GM12891 (cell line): ENCODE measurements around the gene EPB41L3.

Experiments
- DNase-seq: peaks from one replicate; pipeline ENCODE4 v3.0.0; 2011; ENCODE audit warnings: low spot score; ENCODE audit not compliant: insufficient read length
- FAIRE-seq: peaks from 2 replicates; lab custom pipeline; 2011; peaks lifted over from hg19 to GRCh38; lab: Jason Lieb, UNC
- PAX5 ChIP-seq: IDR thresholded peaks from 2 replicates; pipeline ENCODE4 v1.6.1; 2011; ENCODE audit warnings: low read length, moderate library complexity, mild to moderate bottlenecking; ENCODE audit not compliant: insufficient read depth, severe bottlenecking
- POLR2A ChIP-seq: IDR thresholded peaks from 2 replicates; pipeline ENCODE4 v1.6.1; 2011; ENCODE audit warnings: low read depth, low read length, control low read depth
- POLR2AphosphoS5 ChIP-seq: IDR thresholded peaks from 2 replicates; pipeline ENCODE4 v1.6.1; 2011; ENCODE audit warnings: low read depth, low read length, control low read depth
- POU2F2 ChIP-seq: IDR thresholded peaks from 2 replicates; pipeline ENCODE4 v1.6.1; 2011; ENCODE audit warnings: low read depth, mild to moderate bottlenecking, control low read depth, low read length, moderate library complexity
- SPI1 ChIP-seq: IDR thresholded peaks from 2 replicates; pipeline ENCODE4 v1.6.1; 2011; ENCODE audit warnings: low read depth, low read length, control low read depth
- TAF1 ChIP-seq: IDR thresholded peaks from 2 replicates; pipeline ENCODE4 v1.6.1; 2011; ENCODE audit warnings: low read depth, low read length, control low read depth

Gene EPB41L3

DNA sequence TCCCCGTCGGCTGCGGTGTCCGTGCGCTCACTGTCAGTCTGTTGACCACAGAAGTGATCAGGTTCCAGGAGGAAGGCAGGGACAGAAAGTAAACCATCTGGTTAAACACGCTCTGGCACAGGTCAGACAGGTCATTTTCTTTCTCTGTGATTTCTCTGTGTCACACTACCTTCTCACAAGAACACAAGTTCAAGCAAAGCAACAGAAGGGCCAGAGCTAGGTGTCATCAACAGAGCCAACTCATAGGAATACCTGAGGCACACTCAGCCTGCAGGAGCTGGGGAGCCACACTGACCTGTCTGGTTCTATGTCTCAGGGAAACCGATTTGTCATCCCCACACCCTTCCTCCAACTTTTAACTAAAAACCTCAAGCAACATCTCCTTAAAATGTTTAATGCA lies 133.2 kb downstream of the EPB41L3 start:
- FAIRE-seq: no peak
- no peak for DNase-seq

DNA sequence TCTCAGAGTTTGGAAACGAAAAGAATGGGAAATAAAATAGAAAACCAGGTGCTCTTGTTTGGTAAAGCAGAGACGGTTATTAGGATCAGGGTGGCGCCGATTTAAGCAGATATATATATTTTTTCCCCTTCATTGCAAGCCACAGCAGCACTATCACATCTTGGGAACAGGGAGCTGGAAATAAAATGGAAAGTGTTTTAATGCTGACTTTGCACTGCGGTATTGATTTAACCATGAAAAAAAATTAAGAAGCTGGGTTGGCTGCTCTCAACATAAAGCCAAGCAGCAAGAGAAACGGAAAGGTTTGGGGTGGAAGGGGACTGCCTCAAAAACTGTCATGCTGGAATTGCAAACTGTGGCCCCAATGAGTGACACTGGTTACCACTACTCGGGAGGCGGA lies 145.5 kb downstream of the EPB41L3 start:
- TF ChIP-seq PAX5: no peak
- TF ChIP-seq POU2F2: no peak
- no peak for TF ChIP-seq POLR2A
- no peak for TF ChIP-seq POLR2AphosphoS5
- TF ChIP-seq TAF1: no peak
- no peak for TF ChIP-seq SPI1
- FAIRE-seq: no peak
- DNase-seq: no peak

More for the DNA sequence above, 133.2 kb downstream of the EPB41L3 start:
- TF ChIP-seq PAX5: no peak
- TF ChIP-seq TAF1: no peak
- TF ChIP-seq POLR2A: no peak

DNA sequence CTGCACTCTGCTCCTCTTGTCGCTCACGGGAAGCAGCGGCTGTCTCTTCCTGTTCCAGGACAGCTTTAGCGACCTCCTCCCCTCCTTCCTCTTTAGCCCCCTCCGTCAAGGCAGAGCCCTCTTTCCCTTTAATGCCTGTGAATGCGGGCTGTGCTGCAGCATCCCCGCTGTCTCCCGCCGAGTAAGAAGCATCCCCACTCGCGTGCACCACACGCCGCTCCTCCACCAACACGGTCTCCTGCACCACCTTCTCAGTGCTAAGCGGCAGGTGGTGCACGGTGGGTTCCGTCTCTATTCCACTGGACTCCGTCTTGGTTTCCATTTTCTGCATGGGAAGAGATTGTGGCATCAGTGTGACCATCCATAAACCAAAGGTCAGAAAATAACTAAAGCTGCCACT lies 146.7 kb downstream of the EPB41L3 start:
- no peak for TF ChIP-seq PAX5
- no peak for TF ChIP-seq POU2F2
- FAIRE-seq: no peak

DNA sequence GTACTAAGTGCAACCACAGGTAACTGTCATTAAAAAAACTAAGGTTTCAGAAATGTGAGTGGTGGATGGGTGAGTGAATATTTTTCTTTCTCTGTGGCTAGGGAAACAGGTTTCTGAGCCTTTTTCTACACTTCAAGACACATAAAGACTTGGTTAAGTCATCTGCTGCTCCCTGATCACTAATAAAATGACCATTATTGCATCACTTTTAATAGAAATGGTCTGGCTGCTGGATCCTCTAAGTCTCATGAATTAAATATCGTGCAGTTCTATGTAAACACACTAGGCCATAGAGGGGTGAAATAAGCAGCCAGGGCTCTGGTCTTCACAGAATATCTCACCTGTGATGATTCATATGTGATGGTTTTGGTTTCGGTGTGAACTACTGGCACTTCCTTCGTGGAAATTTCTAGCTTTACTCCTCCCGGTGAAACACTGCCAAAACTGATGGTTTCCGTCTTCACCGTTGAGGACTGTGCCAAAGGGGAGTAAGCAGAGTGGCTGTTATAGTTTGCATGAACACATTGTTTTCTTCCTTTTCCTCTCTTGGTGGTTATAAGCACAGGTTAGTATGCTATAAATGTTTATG lies 147.8 kb downstream of the EPB41L3 start:
- no peak for TF ChIP-seq PAX5
- TF ChIP-seq POU2F2: no peak
- TF ChIP-seq TAF1: no peak
- TF ChIP-seq SPI1: no peak
- TF ChIP-seq POLR2A: no peak
- no peak for TF ChIP-seq POLR2AphosphoS5
- no peak for FAIRE-seq

More for the DNA sequence above, 146.7 kb downstream of the EPB41L3 start:
- no peak for DNase-seq

DNA sequence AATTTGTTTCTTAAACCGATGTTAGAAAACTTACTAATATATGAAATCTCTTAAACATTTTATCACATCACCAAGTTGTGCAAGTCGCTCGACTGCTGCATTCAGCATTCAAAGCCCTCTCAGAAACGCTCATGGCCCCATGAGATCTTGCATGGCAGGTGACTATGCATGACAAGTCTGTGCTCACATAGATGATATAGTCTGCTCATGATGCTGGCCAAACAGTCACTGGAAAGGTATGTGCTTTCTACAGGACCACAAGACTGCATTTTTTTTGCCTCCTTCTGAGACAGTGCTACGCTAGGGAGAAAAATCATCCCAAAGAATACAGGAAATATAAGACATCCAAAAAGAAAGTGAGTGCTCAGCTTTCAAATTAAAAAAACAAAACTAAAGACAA lies 150.0 kb downstream of the EPB41L3 start:
- DNase-seq (no peak), FAIRE-seq (no peak)
- TF ChIP-seq POLR2AphosphoS5 (no peak), POLR2A (no peak), TAF1 (no peak), PAX5 (no peak), POU2F2 (no peak), SPI1 (no peak)

More for the DNA sequence above, 147.8 kb downstream of the EPB41L3 start:
- DNase-seq: no peak

DNA sequence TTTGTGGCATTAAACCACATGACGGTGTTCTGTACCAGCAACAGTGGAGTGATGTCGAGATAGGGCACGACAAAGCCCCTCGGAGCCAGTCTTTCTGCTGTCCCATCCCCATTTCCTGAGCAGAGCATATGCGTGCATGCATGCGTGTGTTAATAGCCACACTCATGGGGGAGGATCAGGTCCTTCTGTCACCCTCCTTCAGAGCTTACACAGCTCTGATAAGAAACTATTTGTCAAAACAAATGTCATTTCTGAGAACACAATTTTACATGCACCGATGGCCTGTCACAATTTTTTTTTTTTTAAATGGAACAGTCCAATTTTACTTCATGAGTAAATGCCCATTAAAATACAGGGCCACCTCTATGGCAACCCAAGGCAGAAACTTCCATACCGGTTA lies 152.4 kb downstream of the EPB41L3 start:
- no peak for DNase-seq
- FAIRE-seq: no peak
- no peak for TF ChIP-seq SPI1
- TF ChIP-seq POU2F2: no peak
- no peak for TF ChIP-seq TAF1

DNA sequence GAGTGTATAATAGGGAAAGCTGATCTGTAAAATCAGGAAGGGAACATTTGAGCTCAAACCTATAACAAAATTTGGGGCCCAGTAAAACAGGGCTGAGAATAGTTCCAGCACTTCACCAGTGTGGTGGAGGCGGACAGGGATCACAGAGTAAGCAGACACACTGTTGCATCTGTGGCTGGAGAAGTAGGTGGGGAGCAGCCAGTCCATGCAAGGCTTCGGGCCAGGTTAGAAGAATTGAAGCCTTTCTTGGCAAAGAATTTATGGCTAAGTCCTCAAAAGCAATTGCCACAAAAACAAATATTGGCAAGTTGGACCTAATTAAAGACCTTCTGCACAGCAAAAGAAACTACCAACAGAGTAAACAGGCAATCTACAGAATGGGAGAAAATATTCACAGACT lies 154.4 kb downstream of the EPB41L3 start:
- no peak for DNase-seq
- TF ChIP-seq PAX5: no peak
- TF ChIP-seq SPI1: no peak
- no peak for TF ChIP-seq POU2F2
- TF ChIP-seq POLR2A: no peak
- no peak for TF ChIP-seq POLR2AphosphoS5
- TF ChIP-seq TAF1: no peak
- FAIRE-seq: no peak

DNA sequence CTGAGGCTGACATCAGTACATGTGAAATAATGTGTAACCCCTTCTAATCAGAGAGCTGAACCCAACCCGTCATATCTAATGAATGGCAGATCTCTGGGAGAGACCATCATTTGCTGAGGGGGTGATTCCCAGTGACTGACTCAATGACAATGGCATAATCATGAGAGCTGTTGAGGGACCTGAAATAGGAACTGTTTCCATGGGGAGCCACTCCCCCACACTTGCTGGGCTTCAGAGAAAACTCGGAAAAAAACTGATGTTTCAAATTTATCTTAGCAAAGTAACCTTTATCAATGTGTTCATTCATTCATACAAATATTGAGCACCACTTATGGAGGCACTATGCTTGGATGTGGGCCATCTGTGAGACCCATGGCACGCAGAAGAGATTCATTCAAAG lies 154.9 kb downstream of the EPB41L3 start:
- no peak for DNase-seq
- FAIRE-seq: no peak
- TF ChIP-seq POLR2A (no peak), TAF1 (no peak), POLR2AphosphoS5 (no peak), SPI1 (no peak), PAX5 (no peak), POU2F2 (no peak)

DNA sequence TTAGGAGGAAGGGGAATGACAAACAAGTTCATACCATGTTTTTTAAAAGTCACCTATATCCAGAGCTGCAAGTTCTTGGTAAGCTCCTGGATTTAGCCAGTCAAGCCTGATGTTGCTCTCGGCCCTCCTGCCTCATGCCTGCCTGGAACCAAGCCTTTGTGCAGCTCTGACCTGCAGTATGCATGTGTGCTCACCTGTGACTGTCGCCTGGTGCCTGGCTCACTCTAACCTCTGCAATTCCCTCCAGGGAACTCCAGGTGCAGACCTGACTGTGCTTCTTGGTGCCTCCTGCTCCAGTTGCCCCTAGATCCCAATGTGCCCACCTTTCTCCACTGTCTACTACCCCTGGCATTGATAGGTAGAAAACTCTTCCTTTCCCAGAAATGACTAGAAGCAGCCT lies 163.2 kb downstream of the EPB41L3 start:
- no peak for FAIRE-seq
- TF ChIP-seq PAX5 (no peak), POLR2A (no peak), TAF1 (no peak), POLR2AphosphoS5 (no peak), SPI1 (no peak), POU2F2 (no peak)
- DNase-seq: no peak

GRCh38 chr18:5376986-5377385 lies 166.8 kb downstream of the EPB41L3 start:
- TF ChIP-seq POU2F2 (no peak), SPI1 (no peak), TAF1 (no peak), POLR2A (no peak), POLR2AphosphoS5 (no peak), PAX5 (no peak)
- DNase-seq: no peak
- no peak for FAIRE-seq

- no peak for FAIRE-seq
- no peak for DNase-seq
- no peak for TF ChIP-seq TAF1
- no peak for TF ChIP-seq POLR2AphosphoS5
- no peak for TF ChIP-seq SPI1
- no peak for TF ChIP-seq POU2F2
- TF ChIP-seq PAX5: no peak
- TF ChIP-seq POLR2A: no peak
These were observed 173.5 kb downstream of the EPB41L3 start for GRCh38 chr18:5370332-5370731.
